Activated CD8-positive, alpha-beta T cell treated with anti-CD3 and anti-CD28 coated beads, Interleukin-2, amount 10 ng/mL, durations not matched to agents 7 days and 5 days (primary cell): Measurements from ENCODE around the gene SLX9. TPM values are rescaled to one million over a fixed set of nuclear protein-coding genes. Genes with fewer than 3 reads are reported as not detected.

Experiments used
- ATAC-seq: fragments of 150-1000 bp; cut with Tn5 transposase; one replicate; pipeline ENCODE4 v1.10.0; 2021; ENCODE audit warnings: moderate library complexity
- CTCF ChIA-PET: fragments of 350-600 bp; sonication (Branson Sonifier 250); formaldehyde crosslinking; loops from one replicate; lab custom pipeline; 2021; ENCODE audit warnings: antibody characterized with exemption; lab: Charles Lee
- POLR2A ChIA-PET: fragments of 350-600 bp; sonication (Branson Sonifier 250); formaldehyde crosslinking; loops from one replicate; lab custom pipeline; 2021; ENCODE audit warnings: antibody characterized with exemption; lab: Charles Lee
- DNase-seq: peaks from one replicate; pipeline ENCODE4 v3.0.0-alpha.2; 2020
- H3K27ac Mint-ChIP-seq: one replicate; pipeline ENCODE4 v1.8.0; 2021; ENCODE audit warnings: mild to moderate bottlenecking, mixed read lengths
- H3K27me3 Mint-ChIP-seq: one replicate; pipeline ENCODE4 v1.8.0; 2021; ENCODE audit warnings: low read depth, mixed read lengths
- H3K36me3 Mint-ChIP-seq: one replicate; pipeline ENCODE4 v1.8.0; 2021; ENCODE audit warnings: low read depth, mixed read lengths
- H3K4me1 Mint-ChIP-seq: one replicate; pipeline ENCODE4 v1.8.0; 2021; ENCODE audit warnings: low read depth, mixed read lengths
- H3K4me3 Mint-ChIP-seq: one replicate; pipeline ENCODE4 v1.8.0; 2021; ENCODE audit warnings: mild to moderate bottlenecking, mixed read lengths
- H3K9me3 Mint-ChIP-seq: one replicate; pipeline ENCODE4 v1.8.0; 2022; ENCODE audit warnings: mixed read lengths; ENCODE audit not compliant: insufficient read depth
- total RNA-seq, 2 experiments: library from RNA; stranded (reverse); gene quantifications; one replicate each; pipeline ENCODE4 v1.2.3, GENCODE V29; 2021

Gene SLX9
- total RNA-seq, 2 experiments from 2014 or later = 56.6 to 60.4 TPM

DNA sequence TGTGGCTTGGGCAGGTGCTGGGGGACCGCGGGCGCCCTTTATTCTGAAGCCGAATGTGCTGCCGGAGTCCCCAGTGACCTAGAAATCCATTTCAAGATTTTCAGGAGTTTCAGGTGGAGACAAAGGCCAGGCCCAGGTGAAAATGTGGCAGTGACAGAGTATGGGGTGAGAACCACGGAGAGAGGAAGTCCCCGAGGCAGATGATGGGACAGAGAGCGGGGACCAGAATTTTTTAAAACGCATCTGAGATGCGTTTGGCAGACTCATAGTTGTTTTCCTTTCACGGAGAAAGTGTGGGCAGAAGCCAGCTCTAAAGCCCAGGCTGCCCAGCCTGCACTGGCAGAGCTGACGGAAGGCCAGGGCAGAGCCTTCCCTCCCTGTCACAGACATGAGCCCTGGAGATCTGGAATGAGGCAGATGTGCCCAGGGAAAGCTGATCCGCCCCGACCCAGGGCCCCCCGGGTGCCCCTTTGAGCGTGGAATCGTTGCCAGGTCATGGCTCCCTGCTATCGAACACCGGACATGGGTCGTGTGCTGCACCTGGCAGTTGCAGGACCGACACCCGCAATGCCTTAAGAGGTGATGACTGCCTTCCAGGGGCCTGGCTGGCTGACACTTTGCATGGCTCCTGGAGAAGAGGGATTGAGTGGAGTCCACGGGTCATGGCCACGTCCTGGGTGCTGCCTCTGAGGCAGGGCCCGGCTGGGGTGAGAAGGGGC is 6.5 kb upstream of the SLX9 start:
- peak overlapping the region; percentile 12 for H3K4me3 Mint-ChIP-seq
- H3K27me3 Mint-ChIP-seq = no peaks in the 10 kb centered on the region
- H3K27ac Mint-ChIP-seq = no peak overlapping the region
- H3K36me3 Mint-ChIP-seq = peaks cover 7% of the 10 kb centered on the region
- H3K4me1 Mint-ChIP-seq = peaks cover 42% of the 10 kb centered on the region
- no peak for ATAC-seq
- ChIA-PET CTCF (interaction anchor here (0.9 to 8.1 kb wide), 11 partner anchors 9 to 423 kb away, joined by 3 to 81 read pairs (median 4); partner anchors contain the start of genes ITGB2, SUMO3 and UBE2G2), POLR2A (interaction anchor here (1.3 to 3.1 kb wide), 5 partner anchors 13 to 60 kb away, joined by 3 to 26 read pairs (median 9); partner anchors contain the start of genes ITGB2 and PTTG1IP)
- no peak for DNase-seq
- no peaks in the 10 kb centered on the region for H3K9me3 Mint-ChIP-seq

DNA sequence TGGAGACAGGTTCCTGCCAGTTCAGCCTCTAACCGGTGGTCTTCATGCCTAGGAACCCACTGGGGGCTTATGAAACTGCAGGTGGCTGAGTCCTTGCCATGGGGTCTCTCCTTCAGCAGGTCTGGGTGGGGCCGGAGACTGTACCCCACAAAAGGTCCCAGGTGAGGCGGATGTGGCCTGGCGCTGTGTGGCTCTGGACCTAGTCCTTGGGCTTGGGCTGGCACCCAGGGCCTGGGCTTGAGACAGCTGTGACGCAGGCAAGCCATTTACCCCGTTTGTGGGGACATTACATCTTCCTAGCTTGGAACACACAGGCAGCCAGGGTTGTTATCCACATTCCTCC is 5.9 kb upstream of the SLX9 start:
- Mint-ChIP-seq H3K27me3 (no peaks in the 10 kb centered on the region), H3K9me3 (no peaks in the 10 kb centered on the region), H3K27ac (no peak overlapping the region), H3K4me3 (no peak overlapping the region), H3K4me1 (peaks cover 43% of the 10 kb centered on the region), H3K36me3 (peaks cover 7% of the 10 kb centered on the region)
- CTCF ChIA-PET = interaction anchor here (0.9 to 8.1 kb wide), 6 partner anchors 8 to 141 kb away, joined by 3 to 81 read pairs (median 22); partner anchors contain the start of genes ITGB2 and UBE2G2
- DNase-seq (no peak), ATAC-seq (no peak)
- POLR2A ChIA-PET = no interaction called here

GRCh38 chr21:44934276-44934675 is 5.6 kb upstream of the SLX9 start:
- H3K9me3 Mint-ChIP-seq = no peaks in the 10 kb centered on the region
- H3K27ac Mint-ChIP-seq = no peak overlapping the region
- ATAC-seq (no peak), DNase-seq (no peak)
- H3K4me1 Mint-ChIP-seq = peaks cover 43% of the 10 kb centered on the region
- ChIA-PET CTCF (interaction anchor here (0.7 to 8.1 kb wide), 6 partner anchors 18 to 204 kb away, joined by 3 to 81 read pairs (median 4); partner anchors contain the start of gene UBE2G2), POLR2A (no interaction called here)
- H3K27me3 Mint-ChIP-seq = no peaks in the 10 kb centered on the region
- no peak overlapping the region for H3K4me3 Mint-ChIP-seq
- peaks cover 3% of the 10 kb centered on the region for H3K36me3 Mint-ChIP-seq

DNA sequence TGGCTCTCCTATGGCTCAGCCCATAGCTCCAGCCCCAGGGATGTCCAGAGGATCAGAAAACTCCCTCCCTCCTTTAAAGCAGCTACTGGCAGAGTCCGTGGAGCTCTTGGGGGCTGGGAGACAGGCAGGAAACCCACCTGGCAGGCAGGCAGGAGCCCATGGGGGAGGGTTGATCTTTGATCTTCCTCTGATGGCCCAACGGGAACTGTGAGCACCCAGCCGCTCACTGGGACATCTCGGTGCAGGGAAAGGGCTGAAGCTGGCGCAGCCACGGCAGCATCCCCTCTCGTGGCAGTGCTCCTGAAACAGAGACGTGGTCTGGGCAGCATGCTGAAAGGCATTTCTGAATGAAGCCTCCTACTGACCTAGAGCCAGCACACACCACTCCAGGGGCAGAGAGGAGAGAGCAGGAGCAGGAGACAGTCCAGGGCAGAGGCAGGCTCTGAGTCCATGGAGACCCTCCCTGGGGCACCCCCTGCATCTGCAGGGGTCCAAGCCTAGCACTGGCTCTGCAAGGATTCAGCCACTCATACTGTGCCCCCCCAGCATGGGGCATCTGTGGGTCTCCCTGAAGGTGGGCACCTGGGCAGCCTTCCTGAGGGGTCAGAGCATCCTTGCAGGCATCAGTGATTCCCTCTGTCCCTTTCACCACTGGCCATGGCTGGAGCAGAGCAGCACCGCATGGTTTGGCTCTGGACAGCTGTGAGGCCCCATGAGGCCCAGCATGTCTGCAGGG is 4.9 kb upstream of the SLX9 start:
- Mint-ChIP-seq H3K27ac (no peak overlapping the region), H3K4me1 (peaks cover 37% of the 10 kb centered on the region), H3K4me3 (no peak overlapping the region), H3K36me3 (peaks cover 3% of the 10 kb centered on the region), H3K27me3 (no peaks in the 10 kb centered on the region), H3K9me3 (no peaks in the 10 kb centered on the region)
- ChIA-PET POLR2A (no interaction called here), CTCF (interaction anchor here (0.7 to 8.1 kb wide), 5 partner anchors 18 to 204 kb away, joined by 3 to 81 read pairs (median 6); partner anchors contain the start of gene UBE2G2)
- ATAC-seq = no peak
- DNase-seq = no peak

DNA sequence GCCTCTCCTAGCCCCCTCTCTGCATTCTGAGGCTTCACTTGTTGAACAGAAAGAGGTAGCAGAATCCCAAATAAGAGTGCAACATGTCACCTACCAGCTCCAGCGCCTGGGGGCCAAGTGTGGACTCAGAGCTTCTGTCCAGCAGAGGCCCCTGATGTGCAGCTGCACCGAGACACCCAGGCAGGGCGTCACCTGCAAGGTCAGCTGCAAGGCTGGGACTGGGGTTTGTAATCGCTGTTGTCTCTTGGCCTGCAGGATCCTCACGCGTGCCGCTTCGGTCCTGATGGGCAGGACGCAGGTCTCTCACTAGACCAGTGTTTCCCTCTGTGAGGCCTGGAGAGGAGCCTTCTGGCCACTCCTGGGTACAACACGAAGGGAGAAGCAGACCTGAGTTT is 4.3 kb upstream of the SLX9 start:
- Mint-ChIP-seq H3K36me3 (peaks cover 3% of the 10 kb centered on the region), H3K27ac (no peak overlapping the region), H3K9me3 (no peaks in the 10 kb centered on the region), H3K4me3 (no peak overlapping the region), H3K27me3 (no peaks in the 10 kb centered on the region), H3K4me1 (peaks cover 33% of the 10 kb centered on the region)
- ChIA-PET POLR2A (no interaction called here), CTCF (interaction anchor here (1.3 to 8.1 kb wide), 2 partner anchors 19 to 134 kb away, joined by 6 to 81 read pairs; partner anchors contain the start of gene UBE2G2)
- DNase-seq = no peak
- no peak for ATAC-seq

- ATAC-seq (no peak), DNase-seq (no peak)
- ChIA-PET POLR2A (interaction anchor here (1.0 kb wide), 1 partner anchor 139 kb away, joined by 3 read pairs; no protein-coding TSS in a partner anchor), CTCF (interaction anchor here (1.0 to 2.1 kb wide), 6 partner anchors 11 to 199 kb away, joined by 3 to 16 read pairs (median 6); partner anchors contain the start of gene UBE2G2)
- Mint-ChIP-seq H3K36me3 (peaks cover 14% of the 10 kb centered on the region), H3K27ac (peak overlapping the region; percentile 84), H3K4me1 (peaks cover 48% of the 10 kb centered on the region), H3K9me3 (no peaks in the 10 kb centered on the region), H3K27me3 (no peaks in the 10 kb centered on the region), H3K4me3 (peak overlapping the region; percentile 86)
Observed at GRCh38 chr21:44938772-44939531, 877 bp upstream of the SLX9 start.

- Mint-ChIP-seq H3K4me1 (peaks cover 52% of the 10 kb centered on the region), H3K36me3 (peaks cover 24% of the 10 kb centered on the region), H3K27me3 (no peaks in the 10 kb centered on the region), H3K9me3 (no peaks in the 10 kb centered on the region), H3K4me3 (peak overlapping the region; percentile 86), H3K27ac (peak overlapping the region; percentile 74)
- ChIA-PET POLR2A (interaction anchor here (0.5 to 1.3 kb wide), 6 partner anchors 12 to 1046 kb away, joined by 3 to 12 read pairs (median 3); no protein-coding TSS in a partner anchor), CTCF (interaction anchor here (1.5 to 2.1 kb wide), 7 partner anchors 10 to 197 kb away, joined by 5 to 16 read pairs (median 6); partner anchors contain the start of gene UBE2G2)
- ATAC-seq (peak; percentile 63), DNase-seq (peak; percentile 37)
Observed at GRCh38 chr21:44940116-44940631, 345 bp downstream of the SLX9 start.

- no peaks in the 10 kb centered on the region for H3K27me3 Mint-ChIP-seq
- H3K36me3 Mint-ChIP-seq = peaks cover 29% of the 10 kb centered on the region
- H3K4me1 Mint-ChIP-seq = peaks cover 57% of the 10 kb centered on the region
- ATAC-seq (no peak), DNase-seq (no peak)
- CTCF ChIA-PET = interaction anchor here (1.1 to 10.8 kb wide), 7 partner anchors 8 to 195 kb away, joined by 3 to 154 read pairs (median 6); partner anchors contain the start of gene UBE2G2
- H3K4me3 Mint-ChIP-seq = peak overlapping the region; percentile 83
- H3K9me3 Mint-ChIP-seq = no peaks in the 10 kb centered on the region
- POLR2A ChIA-PET = no interaction called here
- H3K27ac Mint-ChIP-seq = peak overlapping the region; percentile 1
Observed at GRCh38 chr21:44941567-44941966, 1.7 kb downstream of the SLX9 start.

DNA sequence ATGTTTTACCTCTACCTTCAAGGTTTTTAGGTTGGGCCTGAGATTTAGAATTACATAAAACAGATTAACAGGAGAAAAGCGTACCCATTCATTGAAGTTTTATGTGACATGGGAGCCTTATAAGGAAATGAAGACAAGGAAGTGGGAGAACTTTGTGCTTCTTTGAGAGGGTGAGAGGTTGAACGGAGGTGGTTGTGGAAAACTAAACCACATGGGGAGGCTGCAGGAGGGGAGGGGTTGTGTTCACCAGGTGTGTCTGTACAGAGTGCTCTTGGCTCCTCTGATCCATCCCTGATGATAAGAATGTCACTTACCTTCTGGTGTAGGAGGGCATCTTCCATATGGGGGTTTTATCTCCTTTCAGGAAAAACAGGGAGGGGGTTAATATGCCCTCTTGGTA is 2.7 kb downstream of the SLX9 start:
- H3K27ac Mint-ChIP-seq = peak overlapping the region; percentile 72
- no peaks in the 10 kb centered on the region for H3K9me3 Mint-ChIP-seq
- H3K4me3 Mint-ChIP-seq = peak overlapping the region; percentile 48
- DNase-seq (no peak), ATAC-seq (no peak)
- peaks cover 29% of the 10 kb centered on the region for H3K36me3 Mint-ChIP-seq
- H3K4me1 Mint-ChIP-seq = peaks cover 56% of the 10 kb centered on the region
- no peaks in the 10 kb centered on the region for H3K27me3 Mint-ChIP-seq
- CTCF ChIA-PET = interaction anchor here (1.1 to 14.2 kb wide), 5 partner anchors 9 to 198 kb away, joined by 3 to 187 read pairs (median 7); no protein-coding TSS in a partner anchor
- POLR2A ChIA-PET = no interaction called here

GRCh38 chr21:44943005-44943685 is 3.3 kb downstream of the SLX9 start:
- Mint-ChIP-seq H3K4me1 (peaks cover 53% of the 10 kb centered on the region), H3K9me3 (no peaks in the 10 kb centered on the region), H3K36me3 (peaks cover 27% of the 10 kb centered on the region), H3K27ac (no peak overlapping the region), H3K4me3 (no peak overlapping the region), H3K27me3 (no peaks in the 10 kb centered on the region)
- CTCF ChIA-PET = interaction anchor here (1.6 to 14.2 kb wide), 5 partner anchors 10 to 210 kb away, joined by 4 to 187 read pairs (median 7); no protein-coding TSS in a partner anchor
- DNase-seq (no peak), ATAC-seq (no peak)
- POLR2A ChIA-PET = no interaction called here
